HEK293 (cell line): Measurements from ENCODE around the gene ATP5MC3.

Experiments
- CTCF ChIA-PET: fragments of 350-600 bp; formaldehyde crosslinking; extraction: SDS; loops from one replicate; lab custom pipeline; 2021; ENCODE audit warnings: antibody characterized with exemption; lab: Yijun Ruan, JAX
- POLR2A ChIA-PET: fragments of 300-600 bp; formaldehyde crosslinking; extraction: SDS; loops from one replicate; lab custom pipeline; 2020; ENCODE audit warnings: antibody characterized with exemption, inconsistent platforms; lab: Yijun Ruan, JAX
- H3K27ac ChIP-seq: fragments of 200-500 bp; sonication (Bioruptor generic); 2 replicates; pipeline ENCODE4 v1.5.1; 2014; ENCODE audit warnings: low read depth, low read length, control low read depth, inconsistent platforms; ENCODE audit errors: extremely low read depth
- H3K36me3 ChIP-seq, 2 experiments: fragments of 200-500 bp in 1 of 2; sonication (Bioruptor generic) in 1 of 2; 1 replicate in 1 of 2; 2 replicates in 1 of 2; pipeline ENCODE4 v1.5.1; 2014 to 2017; ENCODE audit warnings: inconsistent platforms in 2 of 2, low read length in 2 of 2; ENCODE audit not compliant: control insufficient read depth in 2 of 2, insufficient read depth in 1 of 2
- H3K4me1 ChIP-seq: fragments of 200-500 bp; sonication (Bioruptor generic); 2 replicates; pipeline ENCODE4 v1.5.1; 2014; ENCODE audit warnings: mild to moderate bottlenecking, low read length, inconsistent platforms; ENCODE audit not compliant: control insufficient read depth, insufficient read depth
- H3K4me3 ChIP-seq: 2 replicates; pipeline ENCODE4 v1.5.1; 2011; ENCODE audit warnings: low read depth, mild to moderate bottlenecking, control low read depth, low read length, moderate library complexity
- H3K9me3 ChIP-seq: fragments of 200-500 bp; sonication (Bioruptor generic); 2 replicates; pipeline ENCODE4 v1.5.1; 2014; ENCODE audit warnings: low read depth, low read length, inconsistent platforms; ENCODE audit not compliant: control insufficient read depth, insufficient read depth
- EGR2 ChIP-seq: fragments of 450-650 bp; formaldehyde crosslinking; IDR thresholded peaks from 2 replicates; pipeline ENCODE4 v1.5.1; 2016; ENCODE audit warnings: low read depth, missing biosample characterization, missing genetic modification characterization
- GLIS2 ChIP-seq: fragments of 450-650 bp; formaldehyde crosslinking; IDR thresholded peaks from 2 replicates; pipeline ENCODE4 v1.5.1; 2016; ENCODE audit warnings: missing biosample characterization, missing genetic modification characterization
- IKZF3 ChIP-seq: fragments of 450-650 bp; IDR thresholded peaks from 2 replicates; pipeline ENCODE4 v1.5.0; 2018; ENCODE audit warnings: missing biosample characterization, mild to moderate bottlenecking, missing genetic modification characterization, moderate library complexity
- KLF10 ChIP-seq: fragments of 450-650 bp; IDR thresholded peaks from 2 replicates; pipeline ENCODE4 v1.5.1; 2018; ENCODE audit warnings: missing biosample characterization, mild to moderate bottlenecking, missing genetic modification characterization
- PBX3 ChIP-seq: sonication (generic); formaldehyde crosslinking; IDR thresholded peaks from 2 replicates; pipeline ENCODE4 v1.8.1; 2022; ENCODE audit warnings: mild to moderate bottlenecking, moderate library complexity, missing genetic modification reagents
- ZBTB48 ChIP-seq: fragments of 450-650 bp; formaldehyde crosslinking; IDR thresholded peaks from 2 replicates; pipeline ENCODE4 v1.5.1; 2016; ENCODE audit warnings: missing biosample characterization, missing genetic modification characterization
- ZBTB49 ChIP-seq: fragments of 450-650 bp; formaldehyde crosslinking; IDR thresholded peaks from 2 replicates; pipeline ENCODE4 v1.5.1; 2016; ENCODE audit warnings: missing biosample characterization, missing genetic modification characterization, low read depth
- ZNF114 ChIP-seq: fragments of 450-650 bp; formaldehyde crosslinking; IDR thresholded peaks from 2 replicates; pipeline ENCODE4 v1.5.0; 2017; ENCODE audit warnings: missing biosample characterization, missing genetic modification characterization
- ZNF302 ChIP-seq: fragments of 450-650 bp; formaldehyde crosslinking; IDR thresholded peaks from 2 replicates; pipeline ENCODE4 v1.5.1; 2016; ENCODE audit warnings: missing biosample characterization, missing genetic modification characterization, low read depth
- ZNF362 ChIP-seq: fragments of 450-650 bp; formaldehyde crosslinking; IDR thresholded peaks from 2 replicates; pipeline ENCODE4 v1.5.1; 2016; ENCODE audit warnings: missing biosample characterization, missing genetic modification characterization
- ZNF391 ChIP-seq: fragments of 450-650 bp; formaldehyde crosslinking; IDR thresholded peaks from 2 replicates; pipeline ENCODE4 v1.5.1; 2016; ENCODE audit warnings: low read depth, missing biosample characterization, missing genetic modification characterization, borderline replicate concordance
- ZNF416 ChIP-seq: fragments of 450-650 bp; formaldehyde crosslinking; IDR thresholded peaks from 2 replicates; pipeline ENCODE4 v1.5.1; 2016; ENCODE audit warnings: missing biosample characterization, missing genetic modification characterization
- ZNF473 ChIP-seq: fragments of 450-650 bp; formaldehyde crosslinking; IDR thresholded peaks from 2 replicates; pipeline ENCODE4 v1.5.1; 2017; ENCODE audit warnings: missing biosample characterization, missing genetic modification characterization
- ZNF529 ChIP-seq: fragments of 450-650 bp; formaldehyde crosslinking; IDR thresholded peaks from 2 replicates; pipeline ENCODE4 v1.5.1; 2017; ENCODE audit warnings: missing genetic modification characterization, missing biosample characterization; ENCODE audit not compliant: insufficient replicate concordance
- ZNF549 ChIP-seq: fragments of 450-650 bp; IDR thresholded peaks from 2 replicates; pipeline ENCODE4 v1.5.1; 2018; ENCODE audit warnings: missing biosample characterization, missing genetic modification characterization, mild to moderate bottlenecking, inconsistent platforms, moderate library complexity
- ZNF596 ChIP-seq: fragments of 450-650 bp; IDR thresholded peaks from 2 replicates; pipeline ENCODE4 v1.5.0; 2018; ENCODE audit warnings: missing biosample characterization, mild to moderate bottlenecking, missing genetic modification characterization, moderate library complexity
- ZNF629 ChIP-seq: fragments of 450-650 bp; formaldehyde crosslinking; IDR thresholded peaks from 2 replicates; pipeline ENCODE4 v1.5.1; 2017; ENCODE audit warnings: missing biosample characterization, missing genetic modification characterization
- ZNF658 ChIP-seq: fragments of 450-650 bp; formaldehyde crosslinking; IDR thresholded peaks from 2 replicates; pipeline ENCODE4; 2016; ENCODE audit warnings: missing biosample characterization, missing genetic modification characterization
- ZNF670 ChIP-seq: fragments of 450-650 bp; formaldehyde crosslinking; IDR thresholded peaks from 2 replicates; pipeline ENCODE4 v1.5.1; 2016; ENCODE audit warnings: missing biosample characterization, missing genetic modification characterization, low read depth
- ZNF776 ChIP-seq: fragments of 450-650 bp; formaldehyde crosslinking; IDR thresholded peaks from 2 replicates; pipeline ENCODE4 v1.5.0; 2017; ENCODE audit warnings: missing biosample characterization, missing genetic modification characterization, borderline replicate concordance
- ZNF785 ChIP-seq: fragments of 450-650 bp; formaldehyde crosslinking; IDR thresholded peaks from 2 replicates; pipeline ENCODE4 v1.5.1; 2016; ENCODE audit warnings: missing biosample characterization, missing genetic modification characterization
- ZNF837 ChIP-seq: fragments of 450-650 bp; formaldehyde crosslinking; IDR thresholded peaks from 2 replicates; pipeline ENCODE4 v1.5.1; 2016; ENCODE audit warnings: missing biosample characterization, missing genetic modification characterization

Gene ATP5MC3

GRCh38 chr2:175218551-175218950, 37.0 kb upstream of the ATP5MC3 start:
- Histone ChIP-seq H3K9me3 (no peaks in the 10 kb centered on the region), H3K4me1 (no peaks in the 10 kb centered on the region), H3K36me3 (no peaks in the 10 kb centered on the region), H3K27ac (no peak overlapping the region), H3K4me3 (no peak overlapping the region)
- POLR2A ChIA-PET, result no interaction called here
- no peak for TF ChIP-seq ZNF473 (tag by site-specific recombination)
- no peak for TF ChIP-seq ZNF785 (tag by site-specific recombination)
- no peak for TF ChIP-seq ZNF670 (tag by site-specific recombination)
- no peak for TF ChIP-seq IKZF3 (tag by site-specific recombination)
- 0 out of 2 replicates have a peak, but pooled peaks have one; percentile 20 for TF ChIP-seq ZBTB48 (tag by site-specific recombination)
- TF ChIP-seq KLF10 (tag by site-specific recombination), result no peak
- TF ChIP-seq ZNF776 (tag by site-specific recombination), result no peak
- TF ChIP-seq EGR2, result no peak
- TF ChIP-seq ZNF391, result no peak
- peak; percentile 14; the same call in 1 of the 2 replicates for TF ChIP-seq ZNF629 (tag by site-specific recombination)
- CTCF ChIA-PET, result interaction anchor here (1.6 kb wide), 2 partner anchors 15 to 33 kb away, joined by 5 read pairs; no protein-coding TSS in a partner anchor

- ChIA-PET POLR2A (no interaction called here), CTCF (interaction anchor here (1.5 kb wide), 1 partner anchor 74 kb away, joined by 7 read pairs; no protein-coding TSS in a partner anchor)
- no peak overlapping the region for H3K4me3 ChIP-seq
- H3K9me3 ChIP-seq, result no peaks in the 10 kb centered on the region
- TF ChIP-seq ZBTB49, result no peak
- no peak for TF ChIP-seq ZNF529
- TF ChIP-seq GLIS2, result no peak
- no peak for TF ChIP-seq ZNF416 (tag by site-specific recombination)
- H3K27ac ChIP-seq, result no peak overlapping the region
- H3K36me3 ChIP-seq, result no peaks in the 10 kb centered on the region
- H3K4me1 ChIP-seq, result no peaks in the 10 kb centered on the region
Measured at GRCh38 chr2:175207741-175208438, 26.4 kb upstream of the ATP5MC3 start.

- Histone ChIP-seq H3K36me3 (no peaks in the 10 kb centered on the region), H3K4me1 (no peaks in the 10 kb centered on the region), H3K9me3 (no peaks in the 10 kb centered on the region), H3K27ac (no peak overlapping the region), H3K4me3 (no peak overlapping the region)
- TF ChIP-seq ZNF549 (no peak), ZNF362 (tag by site-specific recombination) (no peak), ZNF596 (tag by site-specific recombination) (no peak), PBX3 (CRISPR knock-in tag) (no peak), ZNF837 (tag by site-specific recombination) (no peak), ZNF529 (no peak), ZNF302 (tag by site-specific recombination) (no peak), ZNF114 (tag by site-specific recombination) (no peak), ZNF658 (no peak)
- POLR2A ChIA-PET, result no interaction called here
- CTCF ChIA-PET, result interaction anchor here (0.6 to 1.5 kb wide), 3 partner anchors 75 to 435 kb away, joined by 3 to 4 read pairs (median 4); no protein-coding TSS in a partner anchor
Measured at GRCh38 chr2:175206866-175207265, 25.4 kb upstream of the ATP5MC3 start.
